NOMO-1 (cell line): ENCODE measurements around the gene ATP10D.
"Not testable (repeated sequence)": the region's sequence is repeated elsewhere in the genome, so short reads cannot be mapped to it uniquely, and the experiment has no call there.

Experiments used
- DNase-seq, 2 experiments: peaks; one replicate each; lab custom pipeline; 2025; ENCODE audit not compliant: unreplicated experiment in 2 of 2; lab: John Stamatoyannopoulos, UW

ATP10D gene

DNA sequence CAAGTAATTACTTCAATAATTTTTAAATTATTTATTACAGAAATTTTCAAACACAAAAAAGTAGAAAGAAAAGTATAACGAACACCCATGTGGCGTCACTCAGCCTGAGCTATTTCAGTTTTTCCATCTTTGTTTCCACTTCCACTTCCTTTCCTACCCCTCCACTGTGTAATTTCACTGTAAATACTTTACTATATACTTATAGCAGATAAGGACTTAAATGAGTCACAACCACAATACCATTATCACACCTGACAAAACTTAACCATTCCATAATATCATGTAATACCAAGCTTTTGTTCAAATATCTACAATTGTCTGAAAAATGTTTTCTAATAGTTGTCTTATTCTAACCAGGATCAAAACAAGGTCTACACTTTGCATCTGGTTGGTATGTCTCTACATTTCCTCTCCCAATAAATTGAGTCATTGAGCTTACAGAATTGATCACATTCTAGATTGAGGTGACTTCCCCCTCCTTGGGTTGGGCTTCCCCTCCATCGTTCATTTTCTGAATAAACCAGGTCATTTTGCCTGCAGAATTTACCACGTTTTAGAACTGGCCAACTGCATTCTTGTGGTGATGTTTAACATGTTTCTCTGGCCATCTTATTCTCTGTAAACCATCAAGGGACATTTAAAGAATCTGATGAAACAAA, 48.7 kb downstream of the ATP10D start:
- no peak for DNase-seq

DNA sequence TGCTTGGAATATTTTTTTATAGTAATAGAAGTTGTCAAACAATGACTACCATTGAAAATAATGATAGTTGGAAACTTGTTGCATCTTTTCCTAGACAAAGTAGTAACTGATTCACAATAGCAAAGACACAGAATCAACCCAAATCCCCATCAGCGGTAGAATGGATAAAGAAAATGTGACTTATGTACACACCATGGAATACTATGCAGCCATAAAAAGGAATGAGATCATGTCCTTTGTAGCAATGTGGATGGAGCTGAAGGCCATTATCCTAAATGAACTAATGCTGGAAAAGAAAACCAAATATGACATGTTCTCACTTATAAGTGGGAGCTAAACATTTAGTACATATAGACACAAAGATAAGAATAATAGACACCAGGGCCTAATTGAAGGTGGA, 49.7 kb downstream of the ATP10D start:
- DNase-seq: no peak

DNA sequence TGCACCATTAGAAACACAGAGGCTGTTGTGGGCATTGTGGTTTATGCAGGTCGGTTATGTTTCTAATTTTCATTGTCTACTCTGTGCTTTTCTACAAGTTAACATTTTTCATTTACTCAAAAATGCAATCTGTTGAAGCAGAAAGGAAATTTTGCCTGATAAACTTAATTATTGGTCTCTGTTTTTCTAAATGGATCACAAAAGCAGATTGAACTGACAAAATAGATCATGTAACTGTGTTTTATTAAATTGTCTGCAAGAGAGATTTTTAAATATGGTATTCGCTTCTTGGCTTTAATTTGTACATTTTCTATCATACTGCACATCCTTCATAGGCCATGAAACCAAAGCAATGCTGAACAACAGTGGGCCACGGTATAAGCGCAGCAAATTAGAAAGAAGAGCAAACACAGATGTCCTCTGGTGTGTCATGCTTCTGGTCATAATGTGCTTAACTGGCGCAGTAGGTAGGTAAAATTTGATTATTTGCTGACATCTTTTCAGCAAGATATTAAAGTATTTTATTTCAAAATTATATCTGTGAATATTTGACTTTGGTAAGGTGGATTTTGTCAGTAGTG, 50.6 kb downstream of the ATP10D start:
- DNase-seq: no peak

DNA sequence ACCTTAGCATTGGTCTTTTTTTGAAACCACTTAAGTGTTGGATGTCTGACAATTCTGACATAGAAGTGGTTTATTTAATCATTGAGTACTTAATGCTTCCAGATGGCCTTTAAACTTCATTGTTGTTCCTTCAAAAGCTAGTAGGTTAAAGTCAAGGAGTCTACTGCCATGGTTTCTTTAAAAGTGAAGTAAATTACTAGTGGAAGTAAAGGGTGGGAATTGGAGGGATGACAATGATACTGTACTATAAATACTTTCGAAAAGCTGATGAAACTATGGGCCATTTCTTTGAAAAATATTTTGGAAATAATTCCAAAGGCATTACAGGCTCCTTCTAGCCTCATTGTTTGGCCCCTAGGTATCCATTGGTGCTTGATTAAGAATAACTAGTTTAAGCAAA, 51.9 kb downstream of the ATP10D start:
- DNase-seq: no peak

DNA sequence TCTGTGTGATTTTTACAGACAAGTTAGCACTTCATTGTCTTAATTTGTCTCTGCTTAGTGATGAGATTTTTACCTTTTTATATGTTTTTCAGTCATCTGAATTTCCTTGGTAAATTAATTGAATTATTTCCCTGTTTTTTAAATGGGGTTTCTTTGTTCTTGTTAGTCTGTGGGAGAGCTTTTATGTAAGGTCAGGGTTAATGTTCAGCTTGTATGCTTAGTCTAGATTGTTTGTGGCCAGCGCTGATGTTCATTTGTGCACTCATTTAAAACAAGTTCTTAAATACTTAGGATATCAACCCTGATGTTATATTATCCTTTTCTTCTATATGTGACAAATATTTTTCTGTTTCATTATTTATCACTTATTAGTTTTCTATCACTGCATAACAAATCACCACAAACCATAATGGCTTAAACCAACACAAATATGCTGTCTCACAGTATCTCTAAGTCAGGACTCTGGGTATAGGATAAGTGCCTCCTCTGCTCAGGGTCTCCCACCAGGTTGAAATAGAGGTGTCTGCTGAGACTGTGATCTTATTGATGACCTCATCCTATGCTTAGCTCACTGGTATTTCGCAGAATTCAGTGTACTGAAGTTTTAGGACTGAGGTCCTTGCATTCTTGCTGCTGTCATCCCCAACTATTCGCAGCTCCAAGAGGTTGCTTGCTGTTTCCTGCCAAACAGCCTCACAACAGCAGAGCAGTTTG, 53.2 kb downstream of the ATP10D start:
- DNase-seq: no peak

DNA sequence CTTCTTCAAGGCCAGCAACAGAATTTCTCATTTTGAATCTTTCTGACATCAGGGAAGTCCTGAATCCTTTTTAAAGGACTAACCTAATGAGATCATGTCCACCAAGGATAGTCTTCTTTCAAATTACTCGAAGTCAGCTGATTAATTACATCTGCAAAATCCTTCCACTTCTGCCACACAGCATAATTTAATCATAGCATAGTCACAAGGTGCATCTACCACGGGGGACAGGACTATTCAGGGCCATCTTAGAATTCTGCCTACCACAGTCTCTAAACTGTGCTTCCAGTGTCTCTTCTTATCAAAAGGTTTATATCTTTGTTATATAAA, 53.7 kb downstream of the ATP10D start:
- no peak for DNase-seq

DNA sequence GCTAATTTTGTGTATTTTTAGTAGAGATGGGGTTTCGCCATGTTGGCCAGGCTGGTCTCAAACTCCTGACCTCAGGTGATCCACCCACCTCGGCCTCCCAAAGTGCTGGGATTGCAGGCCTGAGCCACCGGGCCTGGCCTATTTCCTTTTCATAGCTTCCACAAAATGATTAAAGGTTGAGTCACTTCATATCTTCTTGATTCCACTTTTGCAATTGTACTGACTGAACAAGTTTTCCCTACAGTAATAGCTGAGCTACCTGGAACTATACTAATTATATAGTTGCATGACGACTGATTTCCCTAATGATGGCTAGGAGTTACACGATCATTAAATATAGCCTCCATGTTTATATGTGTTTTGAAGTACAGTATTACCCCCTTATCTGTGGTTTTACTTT, 57.6 kb downstream of the ATP10D start:
- DNase-seq: not testable (repeated sequence)

DNA sequence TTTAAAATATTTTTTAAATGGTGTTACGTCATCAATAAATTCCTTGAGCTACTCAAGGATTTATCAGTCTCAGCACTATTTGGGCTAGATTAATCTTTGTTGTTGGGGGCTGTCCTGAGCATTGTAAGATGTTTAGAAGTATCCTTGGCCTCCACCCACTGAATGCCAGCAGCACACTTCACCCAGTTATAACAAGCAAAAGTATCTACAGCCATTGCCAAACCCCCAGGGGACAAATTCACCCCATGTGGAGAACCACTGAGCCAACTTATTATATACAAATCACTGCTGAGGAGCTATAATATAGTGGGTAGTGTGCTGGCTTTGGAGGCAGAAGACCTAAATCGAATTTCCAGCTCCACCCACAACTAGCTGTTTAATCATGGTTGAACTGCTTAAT, 58.3 kb downstream of the ATP10D start:
- DNase-seq: no peak

DNA sequence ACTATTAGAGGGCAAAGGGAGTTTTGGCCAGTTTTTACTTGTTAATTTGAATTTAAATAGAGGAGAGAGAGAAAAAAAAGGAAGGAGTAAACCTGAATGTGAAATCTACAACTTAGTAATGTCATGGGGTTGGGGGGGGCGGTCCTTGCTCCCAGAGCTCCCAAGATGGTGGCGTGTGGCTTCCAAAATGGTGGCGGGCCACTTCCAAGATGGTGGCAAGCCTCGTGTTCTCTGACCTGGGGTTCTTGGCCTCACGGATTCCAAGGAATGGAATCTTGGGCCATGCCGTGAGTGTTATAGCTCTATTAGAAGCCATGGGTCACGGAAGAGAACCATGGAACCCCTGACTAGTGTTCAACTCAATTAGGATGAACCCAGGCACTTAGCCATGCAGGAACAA, 65.3 kb downstream of the ATP10D start:
- not testable (repeated sequence) for DNase-seq

DNA sequence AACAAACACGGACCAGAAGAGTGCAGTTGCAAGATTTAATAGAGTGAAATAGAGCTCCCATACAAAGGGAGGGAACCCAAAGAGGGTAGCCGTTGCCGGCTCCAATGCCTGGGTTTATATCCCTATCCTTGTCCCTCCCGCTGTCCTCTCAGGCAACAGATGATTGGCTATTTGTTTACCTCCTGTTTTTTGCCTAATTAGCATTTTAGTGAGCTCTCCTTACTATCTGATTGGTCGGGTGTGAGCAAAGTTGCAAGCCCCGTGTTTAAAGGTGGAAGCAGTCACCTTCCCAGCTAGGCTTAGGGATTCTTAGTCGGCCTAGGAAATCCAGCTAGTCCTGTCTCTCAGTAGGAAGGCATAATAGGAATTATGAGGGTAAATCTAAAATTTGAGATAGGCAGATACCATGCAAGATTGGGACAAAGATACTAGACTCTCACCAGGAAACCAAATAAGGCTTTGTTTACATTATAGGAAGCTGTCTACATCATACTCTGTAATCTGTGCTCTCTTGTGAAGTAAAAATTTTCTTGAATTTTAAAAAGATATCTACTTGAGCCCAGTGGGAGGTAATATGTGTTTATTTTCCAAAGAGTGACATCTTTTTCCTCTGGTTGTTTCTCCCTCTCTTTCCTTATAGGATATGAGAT, 65.9 kb downstream of the ATP10D start:
- no peak for DNase-seq

DNA sequence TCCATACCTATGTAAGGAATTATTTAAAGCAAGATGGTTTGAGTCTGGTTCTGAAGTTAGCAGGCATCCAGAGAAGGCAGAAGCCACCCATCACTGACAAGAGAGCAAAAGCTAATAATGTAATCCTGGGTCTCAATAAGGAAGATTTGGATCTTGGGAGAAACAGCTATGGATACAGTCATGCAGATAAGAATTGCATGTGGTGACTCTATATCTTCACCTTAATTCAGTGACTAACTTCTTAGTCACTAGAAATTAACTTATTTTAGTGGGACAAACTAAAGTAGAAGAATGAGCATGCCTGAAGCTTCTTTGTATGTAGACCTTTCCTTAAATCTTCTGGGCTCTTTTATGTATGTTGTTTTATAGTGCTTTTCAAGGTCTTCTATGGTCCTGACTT, 66.6 kb downstream of the ATP10D start:
- DNase-seq: no peak

DNA sequence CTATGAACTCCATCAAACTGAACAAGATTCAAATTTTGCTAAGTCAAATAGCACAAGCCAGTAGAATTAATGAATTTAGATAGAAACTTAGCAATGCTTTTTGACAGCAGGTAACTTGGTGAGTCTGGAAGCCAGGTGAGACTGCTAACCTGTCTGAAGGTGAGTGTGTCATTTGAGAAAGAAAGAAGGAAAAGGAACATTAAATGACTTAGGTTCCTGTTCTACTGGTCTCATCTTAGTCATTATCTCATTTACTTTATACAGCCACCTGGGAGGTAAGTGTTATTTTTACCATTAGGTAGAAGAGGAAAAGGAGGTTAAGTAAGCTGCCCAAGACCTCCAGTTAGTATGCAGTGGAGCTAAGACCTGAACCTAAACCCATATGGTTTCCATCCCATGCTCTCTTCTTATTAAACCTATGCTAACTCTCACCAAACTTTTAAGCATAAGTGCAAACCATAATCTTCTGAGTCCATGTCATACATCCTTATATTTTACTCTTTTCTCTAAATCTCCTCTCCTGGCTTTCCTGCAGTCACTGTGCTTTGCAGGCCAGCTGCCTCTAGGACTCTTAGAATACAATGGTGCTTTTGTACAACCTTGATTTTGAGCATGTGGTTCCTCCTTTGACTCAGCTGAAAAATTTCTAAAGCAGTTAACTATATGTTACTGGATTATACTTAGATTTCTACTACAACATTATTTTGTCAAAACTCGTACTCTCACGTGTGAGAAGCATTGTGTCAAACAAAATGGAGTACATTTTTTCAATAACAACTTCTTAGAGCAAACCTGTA, 68.5 kb downstream of the ATP10D start:
- DNase-seq: no peak

DNA sequence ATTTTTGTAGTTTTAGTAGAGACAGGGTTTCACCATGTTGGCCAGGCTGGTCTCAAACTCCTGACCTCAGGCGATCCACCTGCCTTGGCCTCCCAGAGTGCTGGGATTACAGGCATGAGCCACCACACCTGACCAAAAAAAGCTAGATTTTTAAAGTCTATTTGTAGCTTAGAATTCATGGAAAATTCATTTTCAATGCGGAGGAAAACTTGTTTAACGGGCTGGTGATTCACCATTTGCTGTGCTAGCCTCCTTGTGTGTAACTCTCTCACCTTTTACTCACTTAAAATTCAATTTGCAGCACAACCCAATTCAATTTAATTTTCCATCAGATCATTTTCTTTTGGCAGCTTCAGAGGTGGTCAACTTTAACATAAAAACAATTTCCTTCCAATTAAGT, 70.8 kb downstream of the ATP10D start:
- DNase-seq: not testable (repeated sequence)

DNA sequence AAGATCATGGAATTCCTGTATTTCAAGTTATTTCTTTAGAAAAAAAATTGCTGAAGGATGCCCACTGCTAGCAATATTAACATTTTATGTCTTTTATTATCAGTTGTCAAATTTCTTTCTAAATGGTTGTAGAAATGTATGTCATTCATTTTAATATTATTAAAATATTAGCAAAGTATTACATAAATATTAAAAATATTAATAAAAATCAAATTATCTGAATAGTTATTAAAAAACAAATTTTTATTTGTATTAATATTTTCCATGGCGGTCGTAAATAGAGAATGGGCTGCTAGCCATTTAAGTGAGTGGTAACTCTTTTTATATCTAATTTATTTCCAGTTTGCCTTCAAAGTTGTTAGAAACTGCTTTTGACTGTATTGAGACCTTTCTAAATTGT, 72.2 kb downstream of the ATP10D start:
- DNase-seq: no peak

DNA sequence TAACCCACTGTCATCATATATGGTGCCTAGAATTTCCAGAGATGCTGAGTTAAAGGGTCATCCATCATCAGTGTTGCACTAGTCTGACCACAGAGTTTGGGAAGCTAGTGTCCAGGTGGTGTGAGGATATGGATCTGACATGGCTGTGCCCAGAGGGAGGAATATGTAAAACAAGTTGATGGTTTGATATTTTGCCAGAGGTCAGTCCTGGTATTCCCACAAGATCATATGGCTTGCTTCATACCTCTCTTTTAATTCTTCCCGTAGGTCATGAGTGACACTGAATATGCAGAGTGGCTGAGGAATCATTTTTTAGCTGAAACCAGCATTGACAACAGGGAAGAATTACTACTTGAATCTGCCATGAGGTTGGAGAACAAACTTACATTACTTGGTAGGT, 75.6 kb downstream of the ATP10D start:
- no peak for DNase-seq

DNA sequence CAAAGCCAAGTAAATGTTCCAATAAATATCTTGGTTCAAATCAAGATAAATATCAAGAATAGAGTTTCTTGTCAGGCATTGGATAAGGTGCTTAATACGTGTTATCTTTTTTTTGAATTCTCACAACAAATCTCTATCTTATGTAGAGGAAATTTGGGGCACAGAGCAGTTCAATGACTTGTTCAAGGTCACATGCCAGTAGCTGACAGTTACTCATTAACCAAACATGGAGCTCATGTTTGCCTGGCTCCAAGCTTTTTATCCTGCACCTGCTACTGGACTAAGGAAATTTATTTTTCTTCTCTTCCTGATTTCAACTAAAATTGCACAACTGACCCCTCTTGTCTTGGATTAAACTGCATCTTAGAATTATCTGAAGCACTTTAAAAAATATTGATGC, 76.3 kb downstream of the ATP10D start:
- DNase-seq: no peak

DNA sequence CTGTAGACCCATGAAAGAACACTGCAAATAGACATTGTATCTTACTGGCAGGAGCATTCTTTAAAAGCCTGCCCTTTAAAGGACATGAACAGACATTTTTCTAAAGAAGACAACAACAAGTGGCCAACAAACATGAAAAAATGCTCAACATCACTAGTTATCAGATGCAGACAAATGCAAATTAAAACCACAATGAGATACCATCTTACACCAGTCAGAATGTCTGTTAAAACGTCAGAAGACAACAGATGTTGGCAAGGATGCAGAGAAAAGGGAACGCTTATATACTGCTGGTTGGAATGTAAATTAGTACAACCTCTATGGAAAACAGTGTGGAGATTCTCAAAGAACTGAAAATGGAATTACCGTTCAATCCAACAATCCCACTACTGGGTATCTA, 77.2 kb downstream of the ATP10D start:
- no peak for DNase-seq

DNA sequence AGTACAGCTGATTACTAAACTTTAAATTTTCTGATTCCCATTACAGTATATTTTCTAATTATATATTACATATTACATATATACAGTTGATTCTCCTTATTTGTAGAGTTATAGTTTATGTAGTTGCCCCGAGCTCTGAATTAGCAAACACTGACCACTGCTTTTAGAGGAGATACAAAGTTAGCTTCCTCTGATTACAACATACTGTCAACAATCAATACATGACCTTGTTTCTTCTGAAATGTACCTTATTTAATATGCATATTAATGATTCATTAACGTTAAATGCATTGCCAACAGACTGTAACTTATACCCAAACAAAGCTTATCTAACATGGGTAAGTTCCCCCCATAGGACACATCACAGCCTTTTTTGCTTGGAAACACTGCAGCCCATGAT, 81.5 kb downstream of the ATP10D start:
- no peak for DNase-seq

DNA sequence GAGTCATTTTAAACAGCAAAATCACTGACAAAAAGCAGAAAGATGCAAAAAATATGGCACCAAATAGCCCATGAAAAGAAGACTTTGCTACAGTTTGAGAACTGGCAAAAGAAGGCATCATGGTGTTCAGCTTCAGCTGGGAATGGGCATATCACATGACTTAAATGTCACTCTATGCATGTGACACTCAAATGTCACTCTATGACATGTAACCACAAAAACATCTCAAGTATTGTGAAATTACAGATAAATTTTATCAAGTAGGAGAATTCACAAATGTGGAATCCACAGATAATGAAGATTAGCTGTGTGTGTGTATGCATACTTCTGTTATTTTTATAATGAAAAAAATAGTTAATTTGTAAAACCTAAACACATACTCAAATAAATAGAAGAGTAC, 81.9 kb downstream of the ATP10D start:
- DNase-seq: no peak

DNA sequence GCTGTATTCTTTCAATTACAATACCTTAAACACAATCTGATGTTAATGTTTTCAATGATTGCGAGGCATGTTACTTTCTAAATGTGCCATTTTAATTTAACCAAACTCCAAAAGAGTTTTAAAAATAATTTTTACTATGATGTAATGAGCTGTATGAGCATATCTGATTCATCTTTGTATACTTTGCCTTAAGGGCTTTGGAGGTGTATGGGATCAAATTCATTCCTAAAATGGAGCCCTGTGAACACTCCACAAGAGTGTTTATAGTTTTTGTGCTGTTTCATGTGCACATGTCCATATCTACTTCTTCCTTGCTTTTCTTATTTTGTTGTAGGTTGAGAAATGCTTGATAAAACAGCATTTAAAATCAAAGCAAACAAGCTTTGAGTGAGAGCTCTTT, 82.4 kb downstream of the ATP10D start:
- no peak for DNase-seq

DNA sequence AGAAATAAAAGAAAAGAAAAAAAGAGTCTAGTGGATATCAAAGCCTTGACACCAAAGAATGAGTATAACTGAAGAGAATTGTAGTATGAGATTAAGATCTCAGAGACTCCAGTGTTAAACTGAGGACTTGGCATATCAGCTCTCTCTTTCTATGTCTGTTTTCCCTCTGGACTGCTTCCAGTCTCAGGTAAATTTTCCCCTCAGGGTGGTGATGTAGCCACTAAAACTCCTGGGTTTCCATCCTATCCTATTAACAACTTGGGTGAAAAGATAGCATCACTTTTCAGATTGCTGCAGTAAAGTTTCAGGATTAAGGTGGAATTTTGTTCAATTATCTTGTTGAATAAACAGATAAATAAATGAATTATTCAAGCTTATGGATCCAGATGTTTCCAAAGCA, 85.7 kb downstream of the ATP10D start:
- no peak for DNase-seq
